PC-9 (cell line): ENCODE results near the gene CCR5. TPM values are rescaled to one million over a fixed set of nuclear protein-coding genes. Genes with fewer than 3 reads are reported as not detected.
A peak's percentile ranks its signal among the peaks of the same experiment; 100 is the strongest.

Experiments used
- BruUV-seq: library from RNA; stranded (reverse); fragments of 400-500 nt; replicated peaks from 2 replicates; lab custom pipeline; 2021; lab: Mats Ljungman, UMichigan
- CTCF ChIA-PET: fragments of 300-600 bp; sonication (Branson Sonifier 250); formaldehyde crosslinking; loops from one replicate; lab custom pipeline; 2022; ENCODE audit warnings: antibody characterized with exemption; lab: Charles Lee
- POLR2A ChIA-PET: fragments of 300-600 bp; sonication (Branson Sonifier 250); formaldehyde crosslinking; loops from one replicate; lab custom pipeline; 2022; ENCODE audit warnings: antibody characterized with exemption; ENCODE audit not compliant: unreplicated experiment; lab: Charles Lee
- DNase-seq, 2 experiments: peaks; one replicate each; pipeline versions ENCODE4 v3.0.0 to v3.0.0-alpha.2; 2015 to 2022; ENCODE audit warnings: mixed read lengths in 1 of 2
- H2AFZ ChIP-seq: fragments of 200-600 bp; sonication (generic); 2 replicates; pipeline ENCODE4 v1.8.1; 2017; ENCODE audit warnings: antibody characterized with exemption
- H3F3A ChIP-seq: fragments of 200-600 bp; sonication (generic); 2 replicates; pipeline ENCODE4 v1.8.1; 2017; ENCODE audit warnings: antibody characterized with exemption, mild to moderate bottlenecking, low read depth; ENCODE audit not compliant: insufficient read depth
- H3K27ac ChIP-seq: fragments of 200-600 bp; sonication (generic); 2 replicates; pipeline ENCODE4 v1.6.1; 2016; ENCODE audit warnings: mixed run types
- H3K27me3 ChIP-seq: fragments of 200-600 bp; sonication (generic); 2 replicates; pipeline ENCODE4 v1.6.1; 2016; ENCODE audit warnings: low read depth, mixed run types; ENCODE audit not compliant: insufficient read depth
- H3K36me3 ChIP-seq: fragments of 200-600 bp; sonication (generic); 2 replicates; pipeline ENCODE4 v1.6.1; 2016; ENCODE audit warnings: low read depth, mixed run types
- H3K4me1 ChIP-seq: fragments of 200-600 bp; sonication (generic); replicated peaks from 2 replicates; pipeline ENCODE4 v1.6.1; 2016; ENCODE audit warnings: mixed run types; ENCODE audit not compliant: insufficient read depth
- H3K4me2 ChIP-seq: fragments of 200-600 bp; sonication (generic); 2 replicates; pipeline ENCODE4 v1.6.1; 2017; ENCODE audit warnings: mixed run types
- H3K4me3 ChIP-seq: fragments of 200-600 bp; sonication (generic); 2 replicates; pipeline ENCODE4 v1.6.1; 2016; ENCODE audit warnings: mixed run types
- H3K79me2 ChIP-seq: fragments of 200-600 bp; sonication (generic); 2 replicates; pipeline ENCODE4 v1.6.1; 2017; ENCODE audit warnings: low read depth, mixed run types
- H3K9me2 ChIP-seq: fragments of 200-600 bp; sonication (generic); 2 replicates; pipeline ENCODE4 v1.8.1; 2017; ENCODE audit warnings: mild to moderate bottlenecking; ENCODE audit not compliant: insufficient read depth
- H3K9me3 ChIP-seq: fragments of 200-600 bp; sonication (generic); 2 replicates; pipeline ENCODE4 v1.8.1; 2016; ENCODE audit warnings: low read depth; ENCODE audit not compliant: insufficient read depth
- H4K20me1 ChIP-seq: fragments of 200-600 bp; sonication (generic); 2 replicates; pipeline ENCODE4 v1.8.1; 2017; ENCODE audit not compliant: insufficient read depth
- CTCF ChIP-seq: fragments of 200-600 bp; sonication (generic); conservative IDR thresholded peaks from 2 replicates; pipeline ENCODE4 v1.6.1; 2017; ENCODE audit warnings: mixed run types, antibody characterized with exemption, mild to moderate bottlenecking, moderate library complexity
- EZH2 ChIP-seq: fragments of 200-600 bp; sonication (generic); IDR thresholded peaks from 2 replicates; pipeline ENCODE4 v1.8.0; 2017; ENCODE audit warnings: antibody characterized with exemption, low read depth
- intact Hi-C: fragments of 100-400 bp; cut with micrococcal nuclease; formaldehyde crosslinking; loops from one replicate; pipeline ENCODE4 v1.10.0; 2022; ENCODE audit not compliant: unreplicated experiment
- total RNA-seq: library from RNA; stranded (reverse); gene quantifications from 2 replicates; pipeline ENCODE4 v1.2.3, GENCODE V29; 2021

The CCR5 gene
- total RNA-seq, 1 experiment from 2014 or later, result not detected

DNA sequence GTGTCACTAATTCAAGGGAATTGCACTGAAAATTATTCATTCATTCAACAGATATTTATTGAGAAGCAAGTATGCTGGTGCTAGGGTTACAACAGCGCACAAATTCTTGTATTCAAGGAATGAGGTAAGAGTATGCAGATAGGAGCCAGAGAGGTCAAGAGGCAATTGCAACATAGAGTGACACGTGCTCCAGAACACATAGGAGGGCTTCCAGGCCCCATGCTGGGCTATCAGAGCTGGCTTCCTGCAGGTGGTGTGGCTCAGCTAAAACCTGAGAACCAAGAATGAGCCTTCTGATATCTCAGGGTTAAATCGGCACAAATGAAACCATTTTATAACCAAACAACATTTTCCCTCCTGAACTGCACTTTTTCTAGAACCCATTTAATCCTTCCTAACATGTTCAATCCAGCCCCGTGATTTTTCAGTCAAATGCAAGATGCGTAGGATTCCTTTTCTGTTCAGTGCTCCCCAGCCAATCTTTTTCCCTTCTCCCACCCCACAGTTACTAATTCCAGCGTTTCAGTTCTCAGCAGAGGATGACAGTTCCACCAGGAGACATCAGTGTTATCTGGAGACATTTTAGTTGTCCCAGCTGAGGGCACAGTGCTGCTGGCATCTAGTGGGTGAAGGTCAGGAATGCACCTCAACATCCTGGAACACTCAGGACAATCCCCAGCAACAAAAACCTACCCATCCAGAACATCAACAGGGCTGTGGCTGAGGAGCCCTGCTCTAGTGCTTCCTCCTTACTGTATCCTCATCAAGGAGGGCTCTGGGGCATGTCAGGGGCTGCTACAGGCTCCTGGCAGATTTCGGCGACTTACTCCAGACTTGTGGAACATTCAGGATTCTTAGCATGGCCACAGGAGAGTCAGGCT lies 23.0 kb downstream of the CCR5 start:
- H3F3A ChIP-seq, result peaks cover 57% of the 10 kb centered on the region
- no TSS peak for BruUV-seq
- peaks cover 48% of the 10 kb centered on the region for H3K79me2 ChIP-seq
- H3K4me2 ChIP-seq, result peak overlapping the region; percentile 71
- H3K4me3 ChIP-seq, result no peak overlapping the region
- no peaks in the 10 kb centered on the region for H3K27me3 ChIP-seq
- no peaks in the 10 kb centered on the region for H4K20me1 ChIP-seq
- POLR2A ChIA-PET, result no interaction called here
- peaks cover 13% of the 10 kb centered on the region for H3K36me3 ChIP-seq
- intact Hi-C loops, result no loop called here
- TF ChIP-seq EZH2 (no peak), CTCF (no peak)
- DNase-seq, result peak in 1 of 2 experiments; percentile 91
- H2AFZ ChIP-seq, result no peak overlapping the region
- H3K9me2 ChIP-seq, result no peaks in the 10 kb centered on the region
- peaks cover 77% of the 10 kb centered on the region for H3K4me1 ChIP-seq
- H3K27ac ChIP-seq, result peak overlapping the region; percentile 95
- CTCF ChIA-PET, result no interaction called here
- no peaks in the 10 kb centered on the region for H3K9me3 ChIP-seq

GRCh38 chr3:46395210-46395661 lies 24.5 kb downstream of the CCR5 start:
- Histone ChIP-seq H3K4me1 (peaks cover 69% of the 10 kb centered on the region), H2AFZ (no peak overlapping the region), H3K27me3 (no peaks in the 10 kb centered on the region), H3K27ac (peak overlapping the region; percentile 95), H4K20me1 (no peaks in the 10 kb centered on the region), H3K4me2 (peak overlapping the region; percentile 71), H3K9me3 (no peaks in the 10 kb centered on the region), H3F3A (peaks cover 56% of the 10 kb centered on the region), H3K79me2 (peaks cover 38% of the 10 kb centered on the region), H3K4me3 (0 out of 2 replicates have a peak overlapping the region, but pooled peaks have one; percentile 3), H3K9me2 (no peaks in the 10 kb centered on the region), H3K36me3 (no peaks in the 10 kb centered on the region; the same call in 1 of the 2 replicates)
- DNase-seq, result peak in 1 of 2 experiments; percentile 69
- TF ChIP-seq EZH2, result no peak
- TF ChIP-seq CTCF, result peak; percentile 27; the same call in 1 of the 2 replicates
- intact Hi-C loops, result no loop called here
- ChIA-PET CTCF (no interaction called here), POLR2A (no interaction called here)
- no TSS peak for BruUV-seq

GRCh38 chr3:46395766-46396530 lies 25.2 kb downstream of the CCR5 start:
- no TSS peak for BruUV-seq
- intact Hi-C loops, result no loop called here

More at GRCh38 chr3:46395766-46396530, 25.2 kb downstream of the CCR5 start:
- Histone ChIP-seq H3K36me3 (no peaks in the 10 kb centered on the region), H3K27me3 (no peaks in the 10 kb centered on the region), H3K27ac (peak overlapping the region; percentile 95), H3K4me2 (peak overlapping the region; percentile 71), H3K9me3 (no peaks in the 10 kb centered on the region), H3F3A (peaks cover 54% of the 10 kb centered on the region), H3K79me2 (peaks cover 33% of the 10 kb centered on the region), H2AFZ (no peak overlapping the region), H3K9me2 (no peaks in the 10 kb centered on the region), H4K20me1 (no peaks in the 10 kb centered on the region), H3K4me1 (peaks cover 71% of the 10 kb centered on the region), H3K4me3 (no peak overlapping the region)
- ChIA-PET CTCF (no interaction called here), POLR2A (no interaction called here)
- TF ChIP-seq CTCF, result no peak
- TF ChIP-seq EZH2, result no peak
- DNase-seq, result no peak
